ENCODE data around the gene CDK17.

GRCh38 chr12:96329545-96329944 lies 70.7 kb downstream of the CDK17 start:
- no peak for TF ChIP-seq GATA3 (IDR thresholded peaks at IDR 0.05; ENCODE audit: low read depth, low read length)
- TF ChIP-seq GATA2 (IDR thresholded peaks at IDR 0.05; ENCODE audit: low read depth, low read length): no peak

Data from SH-SY5Y (cell line).